NCI-H128 (cell line): ENCODE measurements around the gene CYP2F1.
"Not testable (repeated sequence)": the region's sequence is repeated elsewhere in the genome, so short reads cannot be mapped to it uniquely, and the experiment has no call there.

ENCODE experiments used
- DNase-seq: peaks from one replicate; lab custom pipeline; 2025; ENCODE audit not compliant: unreplicated experiment; lab: John Stamatoyannopoulos, UW

CYP2F1 gene

GRCh38 chr19:41114132-41114531 is at the start of gene CYP2F1:
Gene CYP2F1, plus strand, starts transcription at chr19:41114432. Its CDS starts 1,757 bp downstream, at chr19:41116189.
- DNase-seq: no peak

- DNase-seq: no peak
These were observed 49.2 kb upstream of the CYP2F1 start for GRCh38 chr19:41064974-41065569.

- DNase-seq: no peak
These were observed 37.9 kb upstream of the CYP2F1 start for GRCh38 chr19:41076286-41076685.

- no peak for DNase-seq
These were observed 30.7 kb upstream of the CYP2F1 start for GRCh38 chr19:41083516-41083915.

GRCh38 chr19:41085748-41086415 is 28.4 kb upstream of the CYP2F1 start:
- DNase-seq: no peak

- no peak for DNase-seq
These were observed 26.1 kb upstream of the CYP2F1 start, which contains the start of gene CYP2A13 for GRCh38 chr19:41088151-41088550. Gene CYP2A13, plus strand, starts transcription at chr19:41088451. Its CDS starts 21 bp downstream, at chr19:41088472.

GRCh38 chr19:41089959-41090358 is 24.3 kb upstream of the CYP2F1 start:
- DNase-seq: no peak

GRCh38 chr19:41095703-41096102 is 18.5 kb upstream of the CYP2F1 start:
- no peak for DNase-seq

GRCh38 chr19:41096353-41096752 is 17.9 kb upstream of the CYP2F1 start:
- no peak for DNase-seq

GRCh38 chr19:41097302-41097701 is 16.9 kb upstream of the CYP2F1 start:
- DNase-seq: no peak

- DNase-seq: no peak
These were observed 15.5 kb upstream of the CYP2F1 start for GRCh38 chr19:41098762-41099161.

GRCh38 chr19:41102210-41102609 is 12.0 kb upstream of the CYP2F1 start:
- not testable (repeated sequence) for DNase-seq

- no peak for DNase-seq
These were observed 8.1 kb upstream of the CYP2F1 start for GRCh38 chr19:41106177-41106576.

GRCh38 chr19:41111296-41111695 is 2.9 kb upstream of the CYP2F1 start:
- DNase-seq: no peak

GRCh38 chr19:41111750-41112295 is 2.4 kb upstream of the CYP2F1 start:
- no peak for DNase-seq

GRCh38 chr19:41112728-41113290 is 1.4 kb upstream of the CYP2F1 start:
- no peak for DNase-seq

- no peak for DNase-seq
These were observed 2.0 kb downstream of the CYP2F1 start for GRCh38 chr19:41116261-41116660.

GRCh38 chr19:41120929-41121911 is 7.0 kb downstream of the CYP2F1 start:
- DNase-seq: not testable (repeated sequence)

- DNase-seq: not testable (repeated sequence)
These were observed 8.6 kb downstream of the CYP2F1 start for GRCh38 chr19:41122846-41123245.

GRCh38 chr19:41123716-41124294 is 9.6 kb downstream of the CYP2F1 start:
- no peak for DNase-seq
